A549 (cell line): Measurements from ENCODE around the gene LENG1. TPM values are rescaled to one million over a fixed set of nuclear protein-coding genes. Genes with fewer than 3 reads are reported as not detected.

Experiments used
- ATAC-seq, 2 experiments: fragments of 200-7000 bp in 1 of 2; fragments of >200 bp in 1 of 2; cut with Nextera tagmentation in 1 of 2; cut with Tn5 transposase in 1 of 2; 3 replicates each; pipeline versions ENCODE4 v1.8.0 to v1.9.1; 2018 to 2020; ENCODE audit warnings: mild to moderate bottlenecking in 1 of 2, moderate library complexity in 1 of 2
- CTCF ChIA-PET: fragments of 300-600 bp; sonication (Branson Sonifier 250); formaldehyde crosslinking; extraction: SDS; loops from one replicate; lab custom pipeline; 2021; ENCODE audit warnings: antibody characterized with exemption, inconsistent platforms; lab: Yijun Ruan, JAX
- POLR2A ChIA-PET: fragments of 350-600 bp; formaldehyde crosslinking; extraction: SDS; loops from one replicate; lab custom pipeline; 2021; ENCODE audit warnings: antibody characterized with exemption, inconsistent platforms; lab: Yijun Ruan, JAX
- DNase-seq, 2 experiments: peaks; one replicate each; pipeline versions ENCODE4 v3.0.0 to v3.0.0-alpha.2; 2011 to 2016; ENCODE audit warnings: low read depth in 1 of 2, low spot score in 1 of 2
- FAIRE-seq: peaks from 2 replicates; lab custom pipeline; 2011; peaks lifted over from hg19 to GRCh38; lab: Jason Lieb, UNC
- H3K27ac ChIP-seq, 2 experiments: fragments of >200 bp; sonication (Bioruptor Twin); formaldehyde crosslinking; 3 replicates each; pipeline ENCODE4 v1.5.1; 2016 to 2017
- H3K4me1 ChIP-seq: fragments of >200 bp; sonication (Bioruptor Twin); formaldehyde crosslinking; 3 replicates; pipeline ENCODE4 v1.6.1; 2016
- H3K4me2 ChIP-seq: fragments of >200 bp; sonication (Bioruptor Twin); formaldehyde crosslinking; 3 replicates; pipeline ENCODE4 v1.6.1; 2016
- H3K4me3 ChIP-seq: fragments of >200 bp; sonication (Bioruptor Twin); formaldehyde crosslinking; 3 replicates; pipeline ENCODE4 v1.5.1; 2016
- H3K9me3 ChIP-seq: fragments of >200 bp; sonication (Bioruptor Twin); formaldehyde crosslinking; 3 replicates; pipeline ENCODE4 v1.6.1; 2016
- BCL3 ChIP-seq: fragments of >200 bp; sonication (Bioruptor Twin); formaldehyde crosslinking; IDR thresholded peaks from 3 replicates; pipeline ENCODE4 v1.6.1; 2016
- BHLHE40 ChIP-seq: IDR thresholded peaks from 2 replicates; pipeline ENCODE4 v1.6.1; 2012; ENCODE audit warnings: low read depth, low read length, inconsistent platforms
- CBX2 ChIP-seq: fragments of 200-600 bp; sonication (generic); IDR thresholded peaks from 2 replicates; pipeline ENCODE4 v1.6.1; 2016; ENCODE audit warnings: low read depth, mild to moderate bottlenecking, borderline replicate concordance
- CEBPB ChIP-seq, 2 experiments: fragments of >200 bp in 1 of 2; sonication (Bioruptor Twin) in 1 of 2; formaldehyde crosslinking in 1 of 2; IDR thresholded peaks; 2 replicates each; pipeline ENCODE4 v1.6.1; 2012 to 2016
- E2F6 ChIP-seq: IDR thresholded peaks from 2 replicates; pipeline ENCODE4 v1.6.1; 2012; ENCODE audit warnings: low read depth, borderline replicate concordance
- EHF ChIP-seq: fragments of 250-450 bp; sonication (Bioruptor Pico); IDR thresholded peaks from 2 replicates; pipeline ENCODE4 v1.5.0; 2020; ENCODE audit warnings: mild to moderate bottlenecking
- EHMT2 ChIP-seq: fragments of 200-600 bp; sonication (generic); IDR thresholded peaks from 2 replicates; pipeline ENCODE4 v1.6.1; 2016; ENCODE audit warnings: antibody characterized with exemption, low read depth, mild to moderate bottlenecking, moderate library complexity
- ELK1 ChIP-seq: fragments of 150-350 bp; IDR thresholded peaks from 2 replicates; pipeline ENCODE4 v1.6.1; 2014; ENCODE audit warnings: low read depth, mild to moderate bottlenecking, low read length
- HOXA7 ChIP-seq: fragments of 250-450 bp; sonication (Bioruptor Pico); IDR thresholded peaks from 2 replicates; pipeline ENCODE4 v1.5.0; 2020; ENCODE audit warnings: mild to moderate bottlenecking, moderate library complexity
- HOXB13 ChIP-seq: fragments of 250-450 bp; sonication (Bioruptor Pico); IDR thresholded peaks from 2 replicates; pipeline ENCODE4 v1.5.0; 2020; ENCODE audit warnings: low read depth, mild to moderate bottlenecking, moderate library complexity
- HOXB5 ChIP-seq: fragments of 250-450 bp; sonication (Bioruptor Pico); IDR thresholded peaks from 2 replicates; pipeline ENCODE4 v1.5.0; 2020; ENCODE audit warnings: mild to moderate bottlenecking, moderate library complexity
- JUN ChIP-seq, 2 experiments: fragments of >200 bp; sonication (Bioruptor Twin); formaldehyde crosslinking; IDR thresholded peaks; 2 replicates in 1 of 2; 3 replicates in 1 of 2; pipeline ENCODE4 v1.6.1; 2016 to 2017
- MAFK ChIP-seq: fragments of 450-650 bp; IDR thresholded peaks from 2 replicates; pipeline ENCODE4 v1.6.1; 2014; ENCODE audit not compliant: partially characterized antibody
- MAX ChIP-seq: IDR thresholded peaks from 2 replicates; pipeline ENCODE4 v1.6.1; 2012
- MYC ChIP-seq: IDR thresholded peaks from 2 replicates; pipeline ENCODE4 v1.6.1; 2012; ENCODE audit warnings: mild to moderate bottlenecking, inconsistent platforms, low read length, improper control_type of control experiment, borderline replicate concordance
- PBX3 ChIP-seq: IDR thresholded peaks from 2 replicates; pipeline ENCODE4 v1.6.1; 2012
- PHF8 ChIP-seq: fragments of 200-600 bp; sonication (generic); IDR thresholded peaks from 2 replicates; pipeline ENCODE4 v1.6.1; 2016; ENCODE audit warnings: low read depth, mild to moderate bottlenecking, antibody characterized with exemption, moderate library complexity, borderline replicate concordance
- POLR2A ChIP-seq: IDR thresholded peaks from 2 replicates; pipeline ENCODE4 v1.6.1; 2012; ENCODE audit warnings: mild to moderate bottlenecking, low read length
- RAD21 ChIP-seq, 2 experiments: fragments of >200 bp in 1 of 2; sonication (Bioruptor Twin) in 1 of 2; formaldehyde crosslinking in 1 of 2; IDR thresholded peaks in 1 of 2; conservative IDR thresholded peaks in 1 of 2; 2 replicates in 1 of 2; 3 replicates in 1 of 2; pipeline ENCODE4 v1.6.1; 2012 to 2018; ENCODE audit warnings: inconsistent platforms in 1 of 2
- REST ChIP-seq: fragments of 200-600 bp; sonication (generic); IDR thresholded peaks from 2 replicates; pipeline ENCODE4 v1.6.1; 2016; ENCODE audit warnings: antibody characterized with exemption, mild to moderate bottlenecking, moderate library complexity
- RFX5 ChIP-seq: fragments of 450-650 bp; IDR thresholded peaks from 2 replicates; pipeline ENCODE4 v1.7.1; 2014; ENCODE audit warnings: antibody characterized with exemption, mild to moderate bottlenecking, moderate library complexity
- RNF2 ChIP-seq: fragments of 200-600 bp; sonication (generic); IDR thresholded peaks from 2 replicates; pipeline ENCODE4 v1.6.1; 2016; ENCODE audit warnings: low read depth, mild to moderate bottlenecking, antibody characterized with exemption, moderate library complexity, borderline replicate concordance
- TFCP2L1 ChIP-seq: fragments of 250-450 bp; sonication (Bioruptor Pico); IDR thresholded peaks from 2 replicates; pipeline ENCODE4 v1.5.0; 2021; ENCODE audit warnings: mild to moderate bottlenecking
- TP53 ChIP-seq: fragments of 250-450 bp; sonication (Bioruptor Pico); IDR thresholded peaks from 2 replicates; pipeline ENCODE4 v1.5.0; 2021; ENCODE audit warnings: mild to moderate bottlenecking, moderate library complexity
- ZFP36 ChIP-seq: fragments of 450-650 bp; IDR thresholded peaks from 2 replicates; pipeline ENCODE4 v1.6.1; 2014; ENCODE audit warnings: borderline replicate concordance; ENCODE audit not compliant: partially characterized antibody
- ZNF302 ChIP-seq: fragments of 250-450 bp; sonication (Bioruptor Pico); IDR thresholded peaks from 2 replicates; pipeline ENCODE4 v1.9.0; 2021; ENCODE audit warnings: inconsistent platforms, mild to moderate bottlenecking, moderate library complexity
- WGBS: methylation state at CpG from one replicate; pipeline ENCODE4 v1.1.6; 2017; ENCODE audit errors: missing lambda C conversion rate; 5-methylcytosine and 5-hydroxymethylcytosine counted together
- polyA minus RNA-seq: library from RNA; depleted of rRNA, polyadenylated mRNA; stranded (reverse); fragments of >200 nt; gene quantifications from 2 replicates; pipeline ENCODE4 v1.2.3, GENCODE V29; 2011; rRNA and poly(A)+ RNA removed
- polyA plus RNA-seq, 4 experiments: library from polyadenylated mRNA; depleted of rRNA in 3 of 4; stranded (reverse); fragments of >200 nt; fragmentation: RNase III in 1 of 4; extraction: RNeasy Plus Mini Kit Qiagen cat#74134 plus additional on column Dnase treatment in 1 of 4; gene quantifications; 2 replicates in 3 of 4; 3 replicates in 1 of 4; pipeline ENCODE4 v1.2.3, GENCODE V29; 2011 to 2017

Gene LENG1
- polyA plus RNA-seq (2011; rRNA removed) (6.8 and 13.3 TPM in 2 replicates), polyA plus RNA-seq (2017; fragmentation: RNase III; extraction: RNeasy Plus Mini Kit Qiagen cat#74134 plus additional on column Dnase treatment) (11.1 to 13.9 TPM (median 13.8 TPM) in 3 replicates), polyA minus RNA-seq (1.1 and 1.2 TPM in 2 replicates)
- 6.9 and 8.1 TPM in 2 replicates for polyA plus RNA-seq (2012; cell fraction: cytosol; rRNA removed)
- 4.8 and 5.1 TPM in 2 replicates for polyA plus RNA-seq (2012; cell fraction: nucleus; rRNA removed)

GRCh38 chr19:54159352-54160181 is at the start of gene LENG1:
Gene LENG1 (minus strand): TSS chr19:54159721. CDS start chr19:54159695, 26 bp downstream.
- H3K27ac ChIP-seq: peak within 1 kb of the TSS; percentile 93 to 95
- peak; percentile 100 for DNase-seq
- under 1% methylated on average over 72 of the region's 72 CpGs for WGBS
- no peaks in the 10 kb centered on the region for H3K9me3 ChIP-seq
- peak within 1 kb of the TSS; percentile 97 for H3K4me2 ChIP-seq
- POLR2A ChIA-PET: interaction anchor here (1.0 to 3.0 kb wide), 10 partner anchors 10 to 179 kb away, joined by 3 to 37 read pairs (median 7); partner anchors contain the start of genes CNOT3, MBOAT7, PRPF31 and RPS9
- CTCF ChIA-PET: interaction anchor here (0.9 to 3.9 kb wide), 7 partner anchors 8 to 107 kb away, joined by 3 to 27 read pairs (median 7); partner anchors contain the start of gene MBOAT7
- peak; percentile 100 for FAIRE-seq
- peak; percentile 17; the same call in 1 of the 2 replicates for TF ChIP-seq HOXB5
- no peak for TF ChIP-seq ZFP36
- TF ChIP-seq MYC: peak; percentile 59
- peak in 1 of 2 experiments; percentile 18; a peak in 2 of 4 replicates for TF ChIP-seq CEBPB (IDR thresholded peaks at IDR 0.05)
- peak; percentile 40; the same call in 1 of the 2 replicates for TF ChIP-seq RNF2
- peak; percentile 86; the same call in 2 of the 3 replicates for TF ChIP-seq BCL3
- no peak for TF ChIP-seq CBX2
- 0 out of 2 replicates have a peak, but pooled peaks have one; percentile 1 for TF ChIP-seq ELK1
- no peak for TF ChIP-seq HOXB13
- 0 out of 2 replicates have a peak, but pooled peaks have one; percentile 60 for TF ChIP-seq TFCP2L1 (CRISPR knock-in tag)
- TF ChIP-seq MAX: peak; percentile 97
- TF ChIP-seq E2F6: peak; percentile 97
- TF ChIP-seq RAD21 (conservative IDR thresholded peaks at IDR 0.05 in 1 of 2, IDR thresholded peaks at IDR 0.05 in 1 of 2): no peak
- no peak for TF ChIP-seq HOXA7 (CRISPR knock-in tag)
- no peak for TF ChIP-seq ZNF302 (CRISPR knock-in tag)
- TF ChIP-seq BHLHE40: no peak
- peak in 1 of 2 experiments; percentile 89; a peak in 3 of 5 replicates for TF ChIP-seq JUN (IDR thresholded peaks at IDR 0.05)
- no peak for TF ChIP-seq REST
- peak; percentile 87; the same call in 1 of the 2 replicates for TF ChIP-seq PHF8
- 0 out of 2 replicates have a peak, but pooled peaks have one; percentile 53 for TF ChIP-seq TP53 (CRISPR knock-in tag)
- TF ChIP-seq POLR2A: peak; percentile 82
- TF ChIP-seq PBX3: peak; percentile 62; the same call in 1 of the 2 replicates
- TF ChIP-seq EHF (CRISPR knock-in tag): no peak
- no peak for TF ChIP-seq EHMT2
- peak; percentile 82 for TF ChIP-seq MAFK
- peak; percentile 94 for TF ChIP-seq RFX5
- peak within 1 kb of the TSS; percentile 56 for H3K4me3 ChIP-seq
- H3K4me1 ChIP-seq: peaks cover 31% of the 10 kb centered on the region
- ATAC-seq: peak; percentile 77 to 90
